ENCODE results near the gene NFIX.

DNA sequence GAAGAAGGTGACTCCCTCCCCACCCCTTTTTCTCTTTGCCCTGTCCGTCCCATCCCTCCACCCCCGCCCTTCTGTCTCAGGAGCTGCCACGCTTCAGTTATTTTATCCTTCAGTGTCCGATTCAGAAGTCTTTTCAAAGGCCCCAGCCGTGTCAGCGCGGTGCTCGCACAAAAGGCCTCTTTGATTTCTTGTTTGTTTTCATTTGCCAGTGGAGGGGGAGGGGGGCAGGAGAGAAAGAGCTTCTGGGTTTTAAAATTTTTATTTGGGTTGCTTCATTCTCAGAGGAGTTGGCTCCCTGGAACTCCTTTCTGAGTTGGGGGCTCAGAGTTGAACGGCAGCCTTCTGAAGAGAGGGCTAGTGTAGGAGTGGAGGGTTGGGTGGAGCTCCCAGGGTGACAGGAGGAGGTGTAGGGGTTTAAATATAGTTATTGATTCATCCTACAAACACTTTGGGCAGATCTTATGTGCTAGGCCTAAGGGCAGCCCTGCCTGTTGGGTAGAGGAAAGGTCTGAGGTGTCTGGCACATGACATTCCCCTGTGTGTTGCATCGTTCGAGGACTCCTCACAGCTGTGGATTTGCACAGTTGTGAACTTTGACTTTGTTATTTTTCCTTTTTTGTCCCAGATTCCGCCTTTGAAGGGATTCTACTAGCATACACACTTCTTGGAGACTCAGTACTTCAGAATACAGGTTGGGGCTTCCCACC is 36.8 kb downstream of the NFIX start:
- TF ChIP-seq, protein P1, sequence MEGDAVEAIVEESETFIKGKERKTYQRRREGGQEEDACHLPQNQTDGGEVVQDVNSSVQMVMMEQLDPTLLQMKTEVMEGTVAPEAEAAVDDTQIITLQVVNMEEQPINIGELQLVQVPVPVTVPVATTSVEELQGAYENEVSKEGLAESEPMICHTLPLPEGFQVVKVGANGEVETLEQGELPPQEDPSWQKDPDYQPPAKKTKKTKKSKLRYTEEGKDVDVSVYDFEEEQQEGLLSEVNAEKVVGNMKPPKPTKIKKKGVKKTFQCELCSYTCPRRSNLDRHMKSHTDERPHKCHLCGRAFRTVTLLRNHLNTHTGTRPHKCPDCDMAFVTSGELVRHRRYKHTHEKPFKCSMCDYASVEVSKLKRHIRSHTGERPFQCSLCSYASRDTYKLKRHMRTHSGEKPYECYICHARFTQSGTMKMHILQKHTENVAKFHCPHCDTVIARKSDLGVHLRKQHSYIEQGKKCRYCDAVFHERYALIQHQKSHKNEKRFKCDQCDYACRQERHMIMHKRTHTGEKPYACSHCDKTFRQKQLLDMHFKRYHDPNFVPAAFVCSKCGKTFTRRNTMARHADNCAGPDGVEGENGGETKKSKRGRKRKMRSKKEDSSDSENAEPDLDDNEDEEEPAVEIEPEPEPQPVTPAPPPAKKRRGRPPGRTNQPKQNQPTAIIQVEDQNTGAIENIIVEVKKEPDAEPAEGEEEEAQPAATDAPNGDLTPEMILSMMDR (IDR thresholded peaks at IDR 0.05; ENCODE audit: borderline replicate concordance, extremely low read depth, low read length, poor library complexity, severe bottlenecking): no peak
- TF ChIP-seq EZH2 (IDR thresholded peaks at IDR 0.05; ENCODE audit: borderline replicate concordance, low read depth, low read length, severe bottlenecking): no peak
